ENCODE data around the gene PLPP2.

DNA sequence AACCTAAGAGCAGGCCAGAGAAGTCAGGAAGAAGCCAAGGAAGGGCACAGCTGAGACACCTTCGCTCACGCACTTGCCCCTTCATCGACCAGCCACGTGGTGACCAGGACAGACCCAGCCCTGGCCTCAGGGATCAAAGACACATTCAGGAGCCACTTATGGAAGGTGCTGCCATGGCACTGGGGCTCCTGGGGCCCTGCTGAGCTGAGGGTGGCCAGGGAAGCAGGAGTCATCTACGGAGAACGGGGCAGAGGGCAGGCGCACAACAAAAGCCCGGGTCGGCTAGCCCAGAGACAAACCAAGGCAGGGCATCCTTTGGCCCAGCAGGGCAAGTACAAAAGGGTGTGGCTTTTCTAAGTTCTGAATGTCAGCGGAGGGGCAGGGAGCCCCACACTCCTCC is 2.3 kb downstream of the PLPP2 start:
- TF ChIP-seq MAFK (conservative IDR thresholded peaks at IDR 0.05 in 1 of 2, IDR thresholded peaks at IDR 0.05 in 1 of 2; ENCODE audit: low read length in 2 of 2) (no peak), ZNF234 (CRISPR knock-in tag; conservative IDR thresholded peaks at IDR 0.05) (no peak), MLLT10 (CRISPR knock-in tag; IDR thresholded peaks at IDR 0.05) (no peak), ERF (CRISPR knock-in tag; IDR thresholded peaks at IDR 0.05) (no peak), SUZ12 (IDR thresholded peaks at IDR 0.05; ENCODE audit: low read depth, low read length) (no peak)
- TF ChIP-seq, protein P1, sequence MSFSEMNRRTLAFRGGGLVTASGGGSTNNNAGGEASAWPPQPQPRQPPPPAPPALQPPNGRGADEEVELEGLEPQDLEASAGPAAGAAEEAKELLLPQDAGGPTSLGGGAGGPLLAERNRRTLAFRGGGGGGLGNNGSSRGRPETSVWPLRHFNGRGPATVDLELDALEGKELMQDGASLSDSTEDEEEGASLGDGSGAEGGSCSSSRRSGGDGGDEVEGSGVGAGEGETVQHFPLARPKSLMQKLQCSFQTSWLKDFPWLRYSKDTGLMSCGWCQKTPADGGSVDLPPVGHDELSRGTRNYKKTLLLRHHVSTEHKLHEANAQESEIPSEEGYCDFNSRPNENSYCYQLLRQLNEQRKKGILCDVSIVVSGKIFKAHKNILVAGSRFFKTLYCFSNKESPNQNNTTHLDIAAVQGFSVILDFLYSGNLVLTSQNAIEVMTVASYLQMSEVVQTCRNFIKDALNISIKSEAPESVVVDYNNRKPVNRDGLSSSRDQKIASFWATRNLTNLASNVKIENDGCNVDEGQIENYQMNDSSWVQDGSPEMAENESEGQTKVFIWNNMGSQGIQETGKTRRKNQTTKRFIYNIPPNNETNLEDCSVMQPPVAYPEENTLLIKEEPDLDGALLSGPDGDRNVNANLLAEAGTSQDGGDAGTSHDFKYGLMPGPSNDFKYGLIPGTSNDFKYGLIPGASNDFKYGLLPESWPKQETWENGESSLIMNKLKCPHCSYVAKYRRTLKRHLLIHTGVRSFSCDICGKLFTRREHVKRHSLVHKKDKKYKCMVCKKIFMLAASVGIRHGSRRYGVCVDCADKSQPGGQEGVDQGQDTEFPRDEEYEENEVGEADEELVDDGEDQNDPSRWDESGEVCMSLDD (CRISPR knock-in tag; IDR thresholded peaks at IDR 0.05; ENCODE audit: borderline replicate concordance) = no peak
- TF ChIP-seq, protein P2, sequence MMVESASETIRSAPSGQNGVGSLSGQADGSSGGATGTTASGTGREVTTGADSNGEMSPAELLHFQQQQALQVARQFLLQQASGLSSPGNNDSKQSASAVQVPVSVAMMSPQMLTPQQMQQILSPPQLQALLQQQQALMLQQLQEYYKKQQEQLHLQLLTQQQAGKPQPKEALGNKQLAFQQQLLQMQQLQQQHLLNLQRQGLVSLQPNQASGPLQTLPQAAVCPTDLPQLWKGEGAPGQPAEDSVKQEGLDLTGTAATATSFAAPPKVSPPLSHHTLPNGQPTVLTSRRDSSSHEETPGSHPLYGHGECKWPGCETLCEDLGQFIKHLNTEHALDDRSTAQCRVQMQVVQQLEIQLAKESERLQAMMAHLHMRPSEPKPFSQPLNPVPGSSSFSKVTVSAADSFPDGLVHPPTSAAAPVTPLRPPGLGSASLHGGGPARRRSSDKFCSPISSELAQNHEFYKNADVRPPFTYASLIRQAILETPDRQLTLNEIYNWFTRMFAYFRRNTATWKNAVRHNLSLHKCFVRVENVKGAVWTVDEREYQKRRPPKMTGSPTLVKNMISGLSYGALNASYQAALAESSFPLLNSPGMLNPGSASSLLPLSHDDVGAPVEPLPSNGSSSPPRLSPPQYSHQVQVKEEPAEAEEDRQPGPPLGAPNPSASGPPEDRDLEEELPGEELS (CRISPR knock-in tag; IDR thresholded peaks at IDR 0.05) = no peak
- TF ChIP-seq, protein P3, sequence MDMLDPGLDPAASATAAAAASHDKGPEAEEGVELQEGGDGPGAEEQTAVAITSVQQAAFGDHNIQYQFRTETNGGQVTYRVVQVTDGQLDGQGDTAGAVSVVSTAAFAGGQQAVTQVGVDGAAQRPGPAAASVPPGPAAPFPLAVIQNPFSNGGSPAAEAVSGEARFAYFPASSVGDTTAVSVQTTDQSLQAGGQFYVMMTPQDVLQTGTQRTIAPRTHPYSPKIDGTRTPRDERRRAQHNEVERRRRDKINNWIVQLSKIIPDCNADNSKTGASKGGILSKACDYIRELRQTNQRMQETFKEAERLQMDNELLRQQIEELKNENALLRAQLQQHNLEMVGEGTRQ (IDR thresholded peaks at IDR 0.05; ENCODE audit: low read depth, low read length) = no peak
- TF ChIP-seq, protein P3 (CRISPR knock-in tag; IDR thresholded peaks at IDR 0.05; ENCODE audit: borderline replicate concordance) = no peak
- TF ChIP-seq, protein P4, sequence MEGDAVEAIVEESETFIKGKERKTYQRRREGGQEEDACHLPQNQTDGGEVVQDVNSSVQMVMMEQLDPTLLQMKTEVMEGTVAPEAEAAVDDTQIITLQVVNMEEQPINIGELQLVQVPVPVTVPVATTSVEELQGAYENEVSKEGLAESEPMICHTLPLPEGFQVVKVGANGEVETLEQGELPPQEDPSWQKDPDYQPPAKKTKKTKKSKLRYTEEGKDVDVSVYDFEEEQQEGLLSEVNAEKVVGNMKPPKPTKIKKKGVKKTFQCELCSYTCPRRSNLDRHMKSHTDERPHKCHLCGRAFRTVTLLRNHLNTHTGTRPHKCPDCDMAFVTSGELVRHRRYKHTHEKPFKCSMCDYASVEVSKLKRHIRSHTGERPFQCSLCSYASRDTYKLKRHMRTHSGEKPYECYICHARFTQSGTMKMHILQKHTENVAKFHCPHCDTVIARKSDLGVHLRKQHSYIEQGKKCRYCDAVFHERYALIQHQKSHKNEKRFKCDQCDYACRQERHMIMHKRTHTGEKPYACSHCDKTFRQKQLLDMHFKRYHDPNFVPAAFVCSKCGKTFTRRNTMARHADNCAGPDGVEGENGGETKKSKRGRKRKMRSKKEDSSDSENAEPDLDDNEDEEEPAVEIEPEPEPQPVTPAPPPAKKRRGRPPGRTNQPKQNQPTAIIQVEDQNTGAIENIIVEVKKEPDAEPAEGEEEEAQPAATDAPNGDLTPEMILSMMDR (CRISPR knock-in tag; IDR thresholded peaks at IDR 0.05) = no peak
